B cell (primary cell): ENCODE measurements around the gene FAM216B.

ENCODE experiments used
- CTCF ChIP-seq: fragments of 200-600 bp; IDR thresholded peaks from one replicate; pipeline ENCODE4 v1.8.0; 2022; ENCODE audit warnings: antibody characterized with exemption, mild to moderate bottlenecking
- EZH2 ChIP-seq: IDR thresholded peaks from 2 replicates; pipeline ENCODE4 v1.6.1; 2012; ENCODE audit warnings: borderline replicate concordance, low read depth, mild to moderate bottlenecking, moderate library complexity, low read length; ENCODE audit not compliant: insufficient read depth, poor library complexity, severe bottlenecking

GRCh38 chr13:42812316-42812715 is 30.9 kb downstream of the FAM216B start:
- no peak for TF ChIP-seq EZH2
- TF ChIP-seq CTCF = no peak
